Measurements from ENCODE around the gene ZNF598. TPM values are rescaled to one million over a fixed set of nuclear protein-coding genes. Genes with fewer than 3 reads are reported as not detected.

The ZNF598 gene
- total RNA-seq, 4 donors from 2014 or later = 37.0 to 83.1 (median 49.2) TPM

DNA sequence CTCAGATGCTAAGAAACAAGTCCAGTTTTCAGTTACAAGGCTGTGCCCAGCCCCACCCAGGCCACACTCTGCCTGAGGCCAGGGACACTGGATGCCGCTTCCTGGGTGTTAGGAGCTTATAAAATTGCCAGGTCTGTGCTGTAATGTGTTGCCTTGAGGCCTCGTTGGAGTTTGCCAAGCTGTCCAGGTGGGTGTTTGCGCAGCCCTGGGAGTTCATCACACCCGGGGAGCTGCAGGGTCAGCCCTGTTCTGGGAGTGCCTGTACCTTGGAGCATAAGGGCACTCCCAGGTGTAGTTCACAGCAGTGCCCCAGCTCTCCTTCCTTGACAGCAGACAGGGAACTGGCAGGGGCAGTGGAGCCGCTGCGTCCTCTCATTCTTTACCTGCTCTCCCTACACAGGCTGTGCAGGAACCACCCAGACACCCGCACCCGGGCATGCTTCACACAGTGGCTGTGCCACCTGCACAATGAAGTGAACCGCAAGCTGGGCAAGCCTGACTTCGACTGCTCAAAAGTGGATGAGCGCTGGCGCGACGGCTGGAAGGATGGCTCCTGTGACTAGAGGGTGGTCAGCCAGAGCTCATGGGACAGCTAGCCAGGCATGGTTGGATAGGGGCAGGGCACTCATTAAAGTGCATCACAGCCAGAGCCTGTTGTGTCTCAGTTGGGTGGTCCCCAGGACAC lies 24.0 kb downstream of the ZNF598 start:
- H3K9me3 ChIP-seq = no peaks in the 10 kb centered on the region
- H3K36me3 ChIP-seq = peaks cover 0 to 26% (median 0%) of the 10 kb centered on the region in 3 donors
- H3K4me1 ChIP-seq = peaks cover 0 to 41% (median 20%) of the 10 kb centered on the region in 4 donors
- H3K27me3 ChIP-seq = peaks cover 0 to 42% of the 10 kb centered on the region in 2 donors
- DNase-seq (ENCODE audit: low spot score in 2 of 2) = no peak
- TF ChIP-seq EP300 (IDR thresholded peaks at IDR 0.05) = no peak
- TF ChIP-seq POLR2A (IDR thresholded peaks at IDR 0.05) = no peak
- TF ChIP-seq, protein P1, sequence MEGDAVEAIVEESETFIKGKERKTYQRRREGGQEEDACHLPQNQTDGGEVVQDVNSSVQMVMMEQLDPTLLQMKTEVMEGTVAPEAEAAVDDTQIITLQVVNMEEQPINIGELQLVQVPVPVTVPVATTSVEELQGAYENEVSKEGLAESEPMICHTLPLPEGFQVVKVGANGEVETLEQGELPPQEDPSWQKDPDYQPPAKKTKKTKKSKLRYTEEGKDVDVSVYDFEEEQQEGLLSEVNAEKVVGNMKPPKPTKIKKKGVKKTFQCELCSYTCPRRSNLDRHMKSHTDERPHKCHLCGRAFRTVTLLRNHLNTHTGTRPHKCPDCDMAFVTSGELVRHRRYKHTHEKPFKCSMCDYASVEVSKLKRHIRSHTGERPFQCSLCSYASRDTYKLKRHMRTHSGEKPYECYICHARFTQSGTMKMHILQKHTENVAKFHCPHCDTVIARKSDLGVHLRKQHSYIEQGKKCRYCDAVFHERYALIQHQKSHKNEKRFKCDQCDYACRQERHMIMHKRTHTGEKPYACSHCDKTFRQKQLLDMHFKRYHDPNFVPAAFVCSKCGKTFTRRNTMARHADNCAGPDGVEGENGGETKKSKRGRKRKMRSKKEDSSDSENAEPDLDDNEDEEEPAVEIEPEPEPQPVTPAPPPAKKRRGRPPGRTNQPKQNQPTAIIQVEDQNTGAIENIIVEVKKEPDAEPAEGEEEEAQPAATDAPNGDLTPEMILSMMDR (IDR thresholded peaks at IDR 0.05) = no peak
- peak overlapping the region in 1 of 4 donors; percentile 94 for H3K4me3 ChIP-seq
- 93 to 95% methylated on average over 12 of the region's 14 CpGs for WGBS, 2 donors
- H3K27ac ChIP-seq = peak overlapping the region in 1 of 4 donors; percentile 85

- no peak for TF ChIP-seq POLR2A (IDR thresholded peaks at IDR 0.05)
- Histone ChIP-seq H3K4me1 (peaks cover 0 to 42% (median 22%) of the 10 kb centered on the region in 4 donors), H3K4me3 (peak overlapping the region; percentile 56 to 94 (median 88)), H3K27ac (peak overlapping the region in 3 of 4 donors; percentile 74 to 86 (median 85)), H3K27me3 (peaks cover 0 to 44% of the 10 kb centered on the region in 2 donors), H3K9me3 (no peaks in the 10 kb centered on the region), H3K36me3 (peaks cover 0 to 26% (median 0%) of the 10 kb centered on the region in 3 donors)
- 8 to 10% methylated on average over 44 to 48 of the region's 58 CpGs for WGBS, 2 donors
- DNase-seq (ENCODE audit: low spot score in 2 of 2) = no peak
These were observed 25.0 kb downstream of the ZNF598 start for GRCh38 chr16:1984347-1985225.

GRCh38 chr16:1983544-1984346 lies 25.9 kb downstream of the ZNF598 start, which contains the start of gene GFER:
TSS of gene GFER (plus strand) at chr16:1984193. CDS start at chr16:1984219, 26 bp downstream.
- WGBS, 2 donors = 1 to 7% methylated on average over 9 to 33 of the region's 109 CpGs
- Histone ChIP-seq H3K36me3 (peaks cover 0 to 34% (median 0%) of the 10 kb centered on the region in 3 donors), H3K27me3 (peaks cover 0 to 44% of the 10 kb centered on the region in 2 donors), H3K4me1 (peaks cover 0 to 46% (median 24%) of the 10 kb centered on the region in 4 donors), H3K27ac (peak within 1 kb of the TSS in 3 of 4 donors; percentile 80 to 86 (median 85)), H3K9me3 (no peaks in the 10 kb centered on the region), H3K4me3 (peak within 1 kb of the TSS; percentile 56 to 94 (median 88))
- TF ChIP-seq, protein P1 (IDR thresholded peaks at IDR 0.05) = peak in 4 of 5 experiments; percentile 20 to 62 (median 45)
- TF ChIP-seq POLR2A (IDR thresholded peaks at IDR 0.05) (no peak), EP300 (IDR thresholded peaks at IDR 0.05) (peak in 1 of 2 donors; percentile 64)
- DNase-seq (ENCODE audit: low spot score in 2 of 2) = peak; percentile 71 to 78

DNA sequence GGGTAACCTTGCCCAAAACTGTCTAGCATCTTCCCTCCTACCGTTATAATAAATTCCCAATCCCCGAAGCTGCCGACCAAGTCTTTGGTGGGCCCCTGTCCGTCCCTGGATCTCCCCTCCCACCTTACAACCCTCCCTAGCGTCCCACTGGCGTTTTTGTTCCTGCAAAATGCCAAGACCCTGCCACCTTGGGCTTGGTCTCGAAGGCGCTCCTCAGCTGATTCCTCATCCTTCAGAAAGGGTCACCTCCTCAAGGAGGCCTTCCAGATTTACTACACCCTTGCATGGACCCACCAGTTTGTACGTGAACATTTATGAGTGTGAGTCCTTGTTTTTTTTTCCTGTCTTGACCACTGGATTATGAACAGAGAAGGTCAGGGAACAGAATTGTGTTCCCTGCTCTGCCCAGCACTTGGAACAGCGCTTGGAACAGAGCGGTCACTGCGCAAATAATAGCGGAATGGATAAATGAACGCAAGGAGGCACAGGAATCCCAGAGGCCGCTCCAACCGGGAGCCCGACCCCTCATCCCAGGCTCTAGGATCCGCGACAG lies 26.6 kb downstream of the ZNF598 start:
- Histone ChIP-seq H3K27ac (peak overlapping the region in 2 of 4 donors; percentile 85 to 86), H3K27me3 (peaks cover 0 to 44% of the 10 kb centered on the region in 2 donors), H3K4me3 (peak overlapping the region; percentile 56 to 94 (median 70)), H3K4me1 (peaks cover 0 to 46% (median 24%) of the 10 kb centered on the region in 4 donors), H3K9me3 (no peaks in the 10 kb centered on the region), H3K36me3 (peaks cover 0 to 41% (median 4%) of the 10 kb centered on the region in 3 donors)
- TF ChIP-seq EP300 (IDR thresholded peaks at IDR 0.05) = no peak
- TF ChIP-seq, protein P1 (IDR thresholded peaks at IDR 0.05) = no peak
- no peak for TF ChIP-seq POLR2A (IDR thresholded peaks at IDR 0.05)
- 20 to 30% methylated on average over 17 to 19 of the region's 19 CpGs for WGBS, 2 donors
- DNase-seq (ENCODE audit: low spot score in 2 of 2) = no peak
